Measurements from ENCODE around the gene NCAN.

Gene NCAN

DNA sequence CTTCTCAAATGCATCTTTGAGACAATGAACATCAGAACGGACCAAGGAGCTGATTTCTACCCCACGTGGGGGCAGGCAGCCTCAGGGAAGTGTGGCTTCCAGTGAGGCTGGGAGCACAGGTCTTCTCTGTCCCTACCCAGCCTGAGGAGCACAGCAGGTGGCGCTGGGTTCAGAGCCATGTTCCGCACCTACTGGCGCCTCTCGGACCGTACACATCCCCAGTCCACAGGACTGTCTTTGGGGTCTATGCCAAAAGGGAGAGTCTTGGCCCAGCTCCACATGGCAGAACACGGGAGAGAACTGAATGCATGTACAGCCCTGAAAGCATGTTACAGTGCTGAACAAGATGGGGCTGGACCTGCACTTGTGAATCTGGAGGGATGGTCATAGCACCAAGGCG is 86.0 kb downstream of the NCAN start:
- DNase-seq, result no peak

DNA sequence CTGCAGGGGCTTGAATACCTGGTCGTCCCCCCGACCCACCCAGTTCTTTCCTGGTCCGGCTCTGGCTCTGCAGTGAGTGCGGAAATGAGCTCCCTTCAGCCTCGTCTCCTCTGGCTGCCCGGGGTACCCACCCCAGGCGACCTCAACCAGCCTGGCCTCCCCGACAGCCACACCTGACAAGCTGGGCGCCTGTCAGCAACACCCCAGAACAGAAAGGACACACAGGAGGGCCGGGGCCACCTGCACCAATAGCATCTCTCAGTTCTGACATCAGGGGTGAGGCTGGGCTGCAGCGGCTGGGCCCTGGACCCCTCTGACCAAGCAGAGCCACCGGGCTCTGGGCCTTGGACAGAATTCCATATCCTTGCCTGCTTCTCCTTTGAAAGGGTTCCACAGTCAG is 88.9 kb downstream of the NCAN start:
- DNase-seq, result no peak
